IMR-90 (cell line): Measurements from ENCODE around the gene PPL. TPM values are rescaled to one million over a fixed set of nuclear protein-coding genes. Genes with fewer than 3 reads are reported as not detected.

Source experiments
- ATAC-seq: fragments of 200-7000 bp; cut with Tn5 transposase; 2 replicates; pipeline ENCODE4 v1.9.1; 2020; ENCODE audit warnings: low read depth, mild to moderate bottlenecking, moderate library complexity
- BruUV-seq: library from RNA; stranded (reverse); fragments of 400-500 nt; replicated peaks from 2 replicates; lab custom pipeline; 2021; lab: Mats Ljungman, UMichigan
- CTCF ChIA-PET: fragments of 300-600 bp; formaldehyde crosslinking; extraction: SDS; loops from one replicate; lab custom pipeline; 2021; ENCODE audit warnings: antibody characterized with exemption; lab: Yijun Ruan, JAX
- POLR2A ChIA-PET: fragments of 300-600 bp; sonication (Branson Sonifier 250); formaldehyde crosslinking; loops from one replicate; lab custom pipeline; 2022; ENCODE audit warnings: antibody characterized with exemption; ENCODE audit not compliant: unreplicated experiment; lab: Charles Lee
- DNase-seq: peaks from one replicate; pipeline ENCODE4 v3.0.0; 2013
- H2AFZ ChIP-seq: replicated peaks from 2 replicates; pipeline ENCODE3; 2013; ENCODE audit warnings: low read length, mild to moderate bottlenecking; ENCODE audit not compliant: poor library complexity
- H2AK5ac ChIP-seq: 2 replicates; pipeline ENCODE4 v1.6.1; 2013; ENCODE audit warnings: low read depth, low read length, inconsistent platforms
- H2AK9ac ChIP-seq: replicated peaks from 2 replicates; pipeline ENCODE3; 2013; ENCODE audit warnings: mild to moderate bottlenecking, low read depth, low read length, moderate library complexity; ENCODE audit not compliant: poor library complexity
- H2BK120ac ChIP-seq: 2 replicates; pipeline ENCODE4 v1.6.1; 2013; ENCODE audit warnings: low read depth, low read length, inconsistent platforms
- H2BK15ac ChIP-seq: 3 replicates; pipeline ENCODE4 v1.6.1; 2013; ENCODE audit warnings: low read depth, low read length, inconsistent platforms
- H2BK20ac ChIP-seq: 2 replicates; pipeline ENCODE4 v1.6.1; 2013; ENCODE audit warnings: low read depth, mild to moderate bottlenecking, inconsistent platforms, low read length, moderate library complexity
- H2BK5ac ChIP-seq: 2 replicates; pipeline ENCODE4 v1.6.1; 2013; ENCODE audit warnings: mild to moderate bottlenecking, low read depth, low read length, inconsistent platforms; ENCODE audit not compliant: poor library complexity, severe bottlenecking
- H3K14ac ChIP-seq: replicated peaks from 2 replicates; pipeline ENCODE4 v1.6.1; 2013; ENCODE audit warnings: low read depth, low read length, inconsistent platforms
- H3K18ac ChIP-seq: 2 replicates; pipeline ENCODE4 v1.6.1; 2013; ENCODE audit warnings: low read depth, low read length, control low read depth
- H3K23ac ChIP-seq: 2 replicates; pipeline ENCODE4 v1.6.1; 2013; ENCODE audit warnings: low read depth, low read length, inconsistent platforms
- H3K27ac ChIP-seq: 2 replicates; pipeline ENCODE4 v1.5.1; 2013; ENCODE audit warnings: mild to moderate bottlenecking, control low read depth, low read length; ENCODE audit not compliant: insufficient read depth
- H3K27me3 ChIP-seq: 2 replicates; pipeline ENCODE4 v1.6.1; 2013; ENCODE audit warnings: low read length; ENCODE audit not compliant: control insufficient read depth, insufficient read depth
- H3K36me3 ChIP-seq: 2 replicates; pipeline ENCODE4 v1.6.1; 2013; ENCODE audit warnings: low read length, mixed read lengths; ENCODE audit not compliant: control insufficient read depth, insufficient read depth
- H3K4ac ChIP-seq: 2 replicates; pipeline ENCODE4 v1.6.1; 2013; ENCODE audit warnings: low read depth, low read length, inconsistent platforms
- H3K4me1 ChIP-seq: 2 replicates; pipeline ENCODE4 v1.6.1; 2013; ENCODE audit warnings: low read length, mixed read lengths; ENCODE audit not compliant: control insufficient read depth, insufficient read depth
- H3K4me2 ChIP-seq: 2 replicates; pipeline ENCODE4 v1.6.1; 2013; ENCODE audit warnings: low read depth, mild to moderate bottlenecking, control low read depth, low read length, moderate library complexity
- H3K4me3 ChIP-seq: 2 replicates; pipeline ENCODE4 v1.5.1; 2013; ENCODE audit warnings: low read depth, mild to moderate bottlenecking, control low read depth, low read length, moderate library complexity; ENCODE audit not compliant: insufficient read depth
- H3K56ac ChIP-seq: 2 replicates; pipeline ENCODE4 v1.6.1; 2013; ENCODE audit warnings: low read length, inconsistent platforms; ENCODE audit not compliant: insufficient read depth; ENCODE audit errors: extremely low read depth
- H3K79me1 ChIP-seq, 2 experiments: 2 replicates each; pipeline ENCODE4 v1.6.1; 2013; ENCODE audit warnings: low read length in 2 of 2, inconsistent platforms in 1 of 2, low read depth in 1 of 2
- H3K9ac ChIP-seq: 2 replicates; pipeline ENCODE4 v1.6.1; 2013; ENCODE audit warnings: low read depth, low read length, control low read depth
- H3K9me1 ChIP-seq: 2 replicates; pipeline ENCODE4 v1.6.1; 2013; ENCODE audit warnings: low read length, inconsistent platforms; ENCODE audit not compliant: insufficient read depth
- H3K9me3 ChIP-seq: 2 replicates; pipeline ENCODE4 v1.6.1; 2013; ENCODE audit warnings: low read length; ENCODE audit not compliant: control insufficient read depth, insufficient read depth
- H4K20me1 ChIP-seq: 2 replicates; pipeline ENCODE4 v1.6.1; 2013; ENCODE audit warnings: low read length, inconsistent platforms; ENCODE audit not compliant: insufficient read depth
- H4K5ac ChIP-seq: 2 replicates; pipeline ENCODE4 v1.6.1; 2013; ENCODE audit warnings: mild to moderate bottlenecking, low read depth, low read length, control low read depth
- H4K8ac ChIP-seq, 2 experiments: 2 replicates each; pipeline ENCODE4 v1.6.1; 2013; ENCODE audit warnings: low read depth in 2 of 2, low read length in 2 of 2, control low read depth in 1 of 2, inconsistent platforms in 1 of 2
- H4K91ac ChIP-seq: 2 replicates; pipeline ENCODE4 v1.6.1; 2013; ENCODE audit warnings: low read depth, low read length, inconsistent platforms; ENCODE audit not compliant: insufficient read depth
- NFE2L2 ChIP-seq: fragments of 150-350 bp; IDR thresholded peaks from 2 replicates; pipeline ENCODE4 v1.6.1; 2016; ENCODE audit warnings: low read depth, mild to moderate bottlenecking, low read length
- WGBS, 2 experiments: methylation state at CpG; one replicate each; pipeline versions ENCODE4 v1.1.5 to v1.1.7; 2013; ENCODE audit warnings: missing lambda C conversion rate in 2 of 2; ENCODE audit not compliant: insufficient read length in 1 of 2; ENCODE audit errors: extremely low coverage in 2 of 2; 5-methylcytosine and 5-hydroxymethylcytosine counted together
- dilution Hi-C: fragments of 300-500 bp; cut with HindIII; formaldehyde crosslinking; loops from one replicate; pipeline ENCODE4 v1.14.3; 2018; ENCODE audit warnings: low sequenced_read_pairs; ENCODE audit not compliant: unreplicated experiment
- in situ Hi-C: fragments of 300-500 bp; cut with MboI; formaldehyde crosslinking; loops from 3 replicates; pipeline ENCODE4 v1.14.3; 2019; ENCODE audit warnings: low sequenced_read_pairs, inconsistent platforms, mixed read lengths
- intact Hi-C: fragments of 100-400 bp; cut with micrococcal nuclease; formaldehyde crosslinking; loops from 2 replicates; pipeline ENCODE4 v1.10.0; 2022
- polyA plus RNA-seq, 3 experiments: library from polyadenylated mRNA; depleted of rRNA; stranded (reverse); fragments of >200 nt; gene quantifications; 2 replicates each; pipeline ENCODE4 v1.2.3, GENCODE V29; 2012; ENCODE audit warnings: low replicate concordance in 1 of 3
- total RNA-seq: library from RNA; depleted of rRNA; stranded (reverse); fragments of >200 nt; gene quantifications from 2 replicates; pipeline ENCODE4 v1.2.3, GENCODE V29; 2012

The PPL gene
- total and polyA plus RNA-seq, 2 of the 4 experiments (the other 2 are of a cell fraction) = 0.34 to 0.36 TPM

DNA sequence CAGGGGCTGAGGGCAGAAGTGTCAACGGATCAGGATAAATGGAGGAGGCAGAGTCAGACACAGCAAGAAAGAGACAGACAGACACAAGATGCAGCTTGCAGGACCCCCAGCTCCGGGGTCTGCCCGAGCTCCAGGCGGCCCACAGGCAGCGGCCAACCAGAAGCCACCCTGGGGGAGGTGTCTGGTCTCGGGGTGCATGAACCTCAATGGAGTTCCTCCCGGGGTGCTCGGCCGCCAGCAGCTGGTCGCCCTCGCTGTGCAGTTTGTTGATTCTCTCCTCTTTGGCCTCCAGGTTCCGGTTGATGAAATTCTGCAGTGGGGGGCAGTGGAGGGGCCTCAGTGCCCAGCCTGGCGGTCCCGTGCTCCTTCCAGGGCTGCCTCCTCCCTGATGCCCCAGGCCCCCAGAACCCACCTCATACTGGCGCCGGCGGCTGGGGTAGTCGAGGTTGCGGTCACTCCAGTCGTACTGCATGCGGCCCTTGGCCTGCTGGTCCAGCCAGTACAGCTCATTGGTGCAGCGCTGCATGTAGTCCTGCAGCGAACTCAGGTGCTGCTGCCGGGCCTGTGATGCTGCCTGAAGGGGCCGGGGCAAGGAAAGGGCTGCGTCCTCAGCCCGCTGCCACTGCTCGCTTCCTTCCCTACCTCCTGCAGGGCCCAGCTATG is 38.0 kb downstream of the PPL start:
- Histone ChIP-seq H3K56ac (no peak overlapping the region), H4K5ac (no peak overlapping the region), H3K23ac (no peak overlapping the region), H3K27ac (no peak overlapping the region), H2AFZ (no peak overlapping the region), H3K27me3 (peaks cover 4% of the 10 kb centered on the region; the same call in 1 of the 2 replicates), H3K9me3 (peaks cover 4% of the 10 kb centered on the region), H2AK9ac (no peak overlapping the region), H3K4me2 (no peak overlapping the region), H2BK20ac (no peak overlapping the region), H2AK5ac (no peak overlapping the region), H2BK120ac (no peak overlapping the region), H3K4me1 (no peaks in the 10 kb centered on the region), H3K9ac (no peak overlapping the region), H3K4me3 (no peak overlapping the region), H2BK5ac (no peak overlapping the region), H3K9me1 (0 out of 2 replicates have a peak, but pooled peaks cover 2% of the 10 kb centered on the region), H3K4ac (no peak overlapping the region), H3K79me1 (no peaks in the 10 kb centered on the region), H4K20me1 (no peaks in the 10 kb centered on the region; the same call in 1 of the 2 replicates), H3K14ac (no peak overlapping the region), H2BK15ac (no peak overlapping the region), H4K91ac (no peak overlapping the region), H3K18ac (no peak overlapping the region), H3K36me3 (no peaks in the 10 kb centered on the region), H4K8ac (no peak overlapping the region)
- DNase-seq (no peak), ATAC-seq (no peak)
- intact Hi-C loops = no loop called here
- dilution Hi-C loops = no loop called here
- no peak for TF ChIP-seq NFE2L2
- no TSS peak for BruUV-seq
- POLR2A ChIA-PET = no interaction called here
- CTCF ChIA-PET = no interaction called here
- 94% methylated on average over 14 of the region's 28 CpGs; no CpG with 5 or more reads in 1 of the 2 experiments for WGBS, 2 experiments
- in situ Hi-C loops = no loop called here
